IPS-18c (cell line): ENCODE data around the gene RAB17.
"Not testable (repeated sequence)": the region's sequence is repeated elsewhere in the genome, so short reads cannot be mapped to it uniquely, and the experiment has no call there.

Experiments
- H3K4me3 ChIP-seq: 2 replicates; pipeline ENCODE4 v1.7.0; 2013; ENCODE audit warnings: low read depth, mild to moderate bottlenecking, low read length, moderate library complexity; ENCODE audit not compliant: insufficient read depth
- H3K9me3 ChIP-seq: one replicate; pipeline ENCODE4 v1.6.1; 2013; ENCODE audit warnings: mild to moderate bottlenecking, low read length, moderate library complexity; ENCODE audit not compliant: control insufficient read depth, insufficient read depth

RAB17 gene

GRCh38 chr2:237603718-237604362, 13.3 kb upstream of the RAB17 start:
- Histone ChIP-seq H3K9me3 (peaks cover 6% of the 10 kb centered on the region), H3K4me3 (no peak overlapping the region)

DNA sequence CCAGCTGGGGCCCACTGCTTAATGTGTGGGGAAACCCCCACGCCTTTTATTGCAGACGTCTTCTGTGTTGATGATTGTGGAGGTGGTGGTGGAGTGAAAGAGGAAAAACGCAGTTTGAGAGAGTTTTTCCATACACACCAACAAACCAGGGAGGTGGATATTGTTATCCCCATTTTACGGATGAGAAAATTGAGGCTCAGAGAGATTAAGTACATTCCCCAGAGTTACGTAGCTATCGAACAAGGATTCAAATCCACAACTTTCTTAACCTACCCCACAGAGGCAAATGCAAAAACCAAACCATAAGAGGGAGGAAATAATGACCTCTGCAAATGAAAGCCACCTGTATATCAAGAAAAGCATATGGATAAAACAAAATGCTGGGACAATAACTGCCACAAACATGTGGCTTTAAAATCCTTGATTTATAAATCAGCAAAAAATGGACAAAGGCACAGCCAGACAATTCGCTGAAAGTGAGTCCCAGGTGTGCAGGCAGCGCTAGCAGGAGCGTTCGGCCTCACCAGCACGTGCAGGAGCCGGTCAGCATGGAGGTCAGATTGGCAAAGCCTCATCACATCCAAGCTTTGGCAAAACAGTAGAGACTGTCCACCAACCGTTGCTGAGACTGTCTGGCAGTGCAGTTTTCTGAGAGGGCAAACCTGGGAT, 12.6 kb upstream of the RAB17 start:
- Histone ChIP-seq H3K9me3 (peaks cover 6% of the 10 kb centered on the region), H3K4me3 (no peak overlapping the region)

GRCh38 chr2:237602409-237602808, 11.9 kb upstream of the RAB17 start:
- H3K9me3 ChIP-seq = peaks cover 3% of the 10 kb centered on the region
- H3K4me3 ChIP-seq = no peak overlapping the region

DNA sequence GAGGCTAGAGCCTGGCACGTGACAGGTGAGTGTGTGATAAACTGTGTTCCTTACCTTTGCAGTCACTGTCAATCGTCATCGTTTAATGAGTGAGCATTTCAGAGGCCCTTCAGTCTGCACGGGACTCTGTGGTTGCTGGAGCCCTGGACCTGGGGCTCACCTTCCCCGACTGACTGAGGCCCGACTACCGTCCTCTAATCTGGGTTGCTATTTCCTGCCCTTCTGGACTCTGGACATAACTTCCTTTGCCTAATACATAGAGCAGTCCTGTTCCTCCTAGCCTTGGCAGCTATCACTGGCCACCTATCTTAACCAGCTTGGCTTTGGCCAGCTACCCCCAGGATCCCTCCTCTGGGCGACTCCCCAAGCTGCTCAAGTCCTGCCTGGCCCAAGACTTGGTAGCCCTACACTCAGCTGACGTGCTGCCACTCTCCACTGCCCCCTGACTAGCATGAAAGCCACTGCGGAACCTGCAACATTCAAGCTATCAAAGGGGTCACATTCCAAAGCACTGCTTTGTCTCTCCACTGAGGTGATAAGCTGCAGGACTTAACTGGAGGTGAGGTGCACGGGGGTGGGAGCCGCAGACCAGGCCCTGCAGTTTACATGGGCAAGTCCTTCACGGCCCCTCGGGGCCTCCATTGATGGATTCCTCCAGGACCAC, 11.1 kb upstream of the RAB17 start:
- H3K9me3 ChIP-seq = peaks cover 3% of the 10 kb centered on the region
- H3K4me3 ChIP-seq = no peak overlapping the region

GRCh38 chr2:237600205-237600846, 9.8 kb upstream of the RAB17 start:
- no peak overlapping the region for H3K4me3 ChIP-seq
- H3K9me3 ChIP-seq = no peaks in the 10 kb centered on the region

DNA sequence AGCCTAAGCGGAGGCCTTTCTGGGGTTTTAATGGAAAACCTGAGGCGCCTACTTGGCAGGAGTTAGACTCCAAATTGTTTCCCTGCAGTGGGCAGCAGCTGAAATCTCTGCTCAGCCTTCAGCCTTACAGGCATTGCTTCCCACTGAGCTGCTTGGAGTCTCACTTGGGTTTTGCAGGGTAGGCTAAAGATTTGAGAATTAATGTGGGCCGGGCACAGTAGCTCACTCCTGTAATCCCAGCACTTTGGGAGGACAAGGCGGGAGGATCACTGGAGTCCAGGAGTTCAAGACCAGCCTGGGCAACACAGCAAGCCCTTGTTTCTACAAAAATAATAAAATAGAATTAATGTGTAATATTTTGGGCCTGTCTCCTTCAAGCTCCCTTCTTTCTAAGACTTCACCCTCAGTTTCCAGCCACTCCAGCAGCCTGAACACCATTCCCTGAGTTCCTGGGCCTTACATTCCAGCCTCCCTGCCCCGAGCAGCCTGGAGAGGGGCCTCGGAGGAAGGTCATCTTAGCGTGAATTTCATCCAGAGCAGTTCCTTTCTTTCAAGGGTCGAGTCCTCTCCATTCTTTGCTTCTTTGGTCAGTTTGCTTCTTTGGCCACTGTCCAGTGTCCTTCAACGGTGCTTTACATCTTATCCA, 9.1 kb upstream of the RAB17 start:
- Histone ChIP-seq H3K9me3 (no peaks in the 10 kb centered on the region), H3K4me3 (no peak overlapping the region)

- Histone ChIP-seq H3K4me3 (no peak overlapping the region), H3K9me3 (no peaks in the 10 kb centered on the region)
Observed at GRCh38 chr2:237598468-237599208, 8.1 kb upstream of the RAB17 start.

DNA sequence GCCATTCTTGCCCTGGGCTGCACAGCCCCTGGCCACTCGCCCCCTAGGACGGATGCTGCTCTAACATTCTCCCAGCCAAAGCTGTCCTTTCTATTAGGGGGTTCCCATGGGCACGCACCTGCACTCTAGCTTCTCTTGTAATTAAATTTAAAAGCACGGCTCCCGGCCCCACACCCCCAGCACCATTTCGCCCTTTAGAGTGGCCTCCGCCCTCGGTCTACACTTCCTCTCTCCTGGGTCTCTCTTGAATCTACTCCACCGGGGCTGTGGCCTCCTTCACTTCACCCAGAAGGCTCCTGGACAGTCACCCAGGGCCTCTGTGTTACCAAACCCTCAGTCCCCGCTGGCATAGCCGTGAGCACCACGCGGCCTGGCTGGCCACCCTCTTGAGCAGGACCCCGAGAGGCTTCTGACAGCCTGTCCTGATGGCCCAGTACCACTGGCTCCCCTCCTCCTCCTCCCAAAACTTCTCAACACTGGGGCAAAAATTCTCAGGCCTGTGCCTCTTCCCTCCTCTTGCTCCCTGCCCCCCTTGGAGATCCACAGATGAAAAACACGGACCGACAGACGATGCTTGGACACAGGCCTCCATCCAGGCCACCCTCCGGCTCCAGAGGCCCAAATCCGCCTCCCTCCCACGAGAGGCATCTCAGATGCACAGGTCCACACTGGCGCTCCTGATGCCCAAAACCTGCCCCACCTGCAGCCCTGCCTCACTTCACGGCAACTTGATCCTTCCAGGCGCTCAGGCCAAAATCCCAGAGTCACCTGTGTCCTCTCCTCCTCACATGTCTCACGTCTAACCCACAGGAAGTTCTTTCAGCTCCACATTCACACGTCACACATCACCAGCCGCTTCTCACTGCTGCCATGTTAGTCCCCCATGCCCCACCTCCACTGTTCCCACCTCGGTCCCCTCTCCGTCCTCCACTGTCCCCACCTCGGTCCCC, 6.9 kb upstream of the RAB17 start:
- Histone ChIP-seq H3K9me3 (no peaks in the 10 kb centered on the region), H3K4me3 (no peak overlapping the region)

DNA sequence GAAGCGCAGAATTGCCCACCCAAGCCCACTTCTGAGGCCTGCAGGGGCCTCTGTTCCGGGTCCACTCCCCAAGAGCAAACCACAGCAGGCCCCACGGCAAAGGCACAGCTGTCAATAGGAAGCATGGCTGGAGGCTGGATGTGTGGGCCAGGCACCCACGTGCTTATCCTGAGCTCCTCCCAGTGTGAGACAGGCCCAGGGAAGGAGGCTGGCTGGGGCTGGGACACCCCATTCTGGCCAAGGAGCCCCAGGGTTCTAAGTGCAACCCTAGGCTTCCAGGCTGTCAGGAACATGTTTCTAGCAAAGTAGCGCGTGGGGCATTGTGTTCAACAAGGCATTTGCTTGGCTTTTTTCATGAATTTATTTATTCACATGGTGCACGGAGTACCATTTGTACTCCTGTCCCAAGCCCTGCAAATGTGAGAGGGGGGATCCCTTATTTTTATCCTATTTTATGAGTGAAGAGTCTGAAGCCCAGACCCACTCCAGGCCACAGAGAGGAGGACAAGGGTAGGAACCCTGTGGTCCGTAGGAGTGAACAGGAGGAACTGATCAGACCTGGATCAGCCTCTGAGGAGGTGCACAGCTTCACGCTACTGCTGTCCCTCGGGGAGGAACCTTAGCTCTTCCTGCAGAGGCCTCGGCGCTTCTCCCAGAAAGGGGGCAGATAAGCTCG, 6.1 kb upstream of the RAB17 start:
- Histone ChIP-seq H3K4me3 (no peak overlapping the region), H3K9me3 (no peaks in the 10 kb centered on the region)

GRCh38 chr2:237595829-237596519, 5.4 kb upstream of the RAB17 start:
- H3K4me3 ChIP-seq = not testable (repeated sequence)

GRCh38 chr2:237594514-237594871, 4.0 kb upstream of the RAB17 start:
- no peak overlapping the region for H3K4me3 ChIP-seq
- no peaks in the 10 kb centered on the region for H3K9me3 ChIP-seq

More at GRCh38 chr2:237595829-237596519, 5.4 kb upstream of the RAB17 start:
- not testable (repeated sequence) for H3K9me3 ChIP-seq

- Histone ChIP-seq H3K4me3 (no peak overlapping the region; the same call in 1 of the 2 replicates), H3K9me3 (no peaks in the 10 kb centered on the region)
Observed at GRCh38 chr2:237593596-237594320, 3.2 kb upstream of the RAB17 start.

DNA sequence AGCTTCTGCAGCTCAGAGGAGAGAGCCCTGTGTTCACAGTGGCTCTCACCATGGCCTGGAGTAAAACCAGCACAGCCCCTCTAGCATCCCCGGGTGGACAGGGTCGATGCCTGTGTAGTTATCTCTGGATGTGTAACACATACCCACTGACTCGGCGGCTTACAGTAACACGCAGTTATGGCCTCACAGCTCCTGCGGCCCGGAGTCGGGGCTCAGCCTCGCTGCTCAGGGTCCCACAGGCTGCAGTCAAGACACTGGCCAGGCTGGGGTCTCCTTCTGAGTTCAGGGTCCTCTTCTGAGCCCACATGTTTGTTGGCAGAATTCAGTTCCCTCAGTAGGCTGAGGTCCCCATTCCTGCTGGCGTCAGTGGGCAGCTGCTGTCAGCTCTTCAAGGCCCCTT, 2.5 kb upstream of the RAB17 start:
- no peak overlapping the region; the same call in 1 of the 2 replicates for H3K4me3 ChIP-seq
- no peaks in the 10 kb centered on the region for H3K9me3 ChIP-seq

- Histone ChIP-seq H3K9me3 (no peaks in the 10 kb centered on the region), H3K4me3 (no peak overlapping the region)
Observed at GRCh38 chr2:237592425-237592980, 2.0 kb upstream of the RAB17 start.
